Activated CD8-positive, alpha-beta memory T cell treated with anti-CD3 and anti-CD28 coated beads, Interleukin-2, amount 50 U/mL, for 1 hour (primary cell): ENCODE data around the gene BCAR1.
"Not testable (repeated sequence)": the region's sequence is repeated elsewhere in the genome, so short reads cannot be mapped to it uniquely, and the experiment has no call there.

ENCODE experiments used
- DNase-seq: peaks from one replicate; pipeline ENCODE4 v3.0.0-alpha.2; 2020; ENCODE audit errors: extremely low read depth

The BCAR1 gene

DNA sequence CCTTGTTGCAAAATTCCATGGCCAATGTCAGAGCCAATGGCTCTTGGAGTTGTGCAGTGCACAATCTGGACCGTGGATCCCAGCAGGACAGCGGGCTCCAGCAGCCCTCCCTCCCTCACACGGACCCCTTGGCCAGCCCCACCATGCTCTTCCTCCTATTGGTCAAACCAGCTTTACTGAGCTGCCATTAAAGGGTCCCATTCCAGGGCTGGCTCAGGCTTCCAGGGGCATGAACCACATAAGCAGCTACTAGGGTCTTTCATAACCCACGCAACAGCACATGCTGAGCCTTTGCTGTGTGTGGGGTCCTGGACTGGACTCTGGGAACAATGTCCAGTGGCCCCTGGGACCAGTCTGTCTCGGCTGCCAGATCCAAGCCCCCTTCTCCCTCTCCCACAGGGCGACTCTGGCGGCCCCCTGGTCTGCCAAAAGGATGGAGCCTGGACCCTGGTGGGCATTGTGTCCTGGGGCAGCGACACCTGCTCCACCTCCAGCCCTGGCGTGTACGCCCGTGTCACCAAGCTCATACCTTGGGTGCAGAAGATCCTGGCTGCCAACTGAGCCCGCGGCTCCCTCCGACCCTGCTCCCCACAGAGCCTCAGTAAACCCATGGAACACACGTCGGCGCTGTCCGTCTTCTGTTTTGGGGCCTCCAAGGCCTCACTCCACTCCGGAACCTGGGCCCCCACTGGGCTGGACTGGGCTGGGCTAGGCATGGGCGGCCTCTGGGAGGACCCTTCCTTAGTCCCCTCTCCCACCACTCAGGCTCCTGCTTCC lies 26.9 kb downstream of the BCAR1 start:
- no peak for DNase-seq

- not testable (repeated sequence) for DNase-seq
Measured at GRCh38 chr16:75223129-75223528, 28.3 kb downstream of the BCAR1 start.

- no peak for DNase-seq
Measured at GRCh38 chr16:75222271-75222783, 29.1 kb downstream of the BCAR1 start.

DNA sequence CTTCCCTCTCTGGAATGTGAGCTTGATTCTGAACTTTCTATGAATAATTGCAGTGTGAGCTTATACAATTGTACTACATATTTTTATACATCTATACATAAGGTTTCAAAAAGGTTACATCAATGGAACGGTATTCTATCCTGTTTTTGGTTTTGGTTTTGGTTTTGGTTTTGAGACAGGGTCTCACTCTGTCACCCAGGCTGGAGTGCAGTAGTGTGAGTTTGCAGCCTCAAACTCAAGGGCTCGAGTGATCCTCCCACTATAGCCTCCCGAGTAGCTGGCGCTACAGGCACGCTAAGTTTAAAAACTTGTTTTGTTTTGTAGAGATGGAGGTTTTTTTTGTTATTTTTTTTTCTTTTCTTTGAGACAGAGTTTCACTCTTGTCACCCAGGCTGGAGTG lies 31.6 kb downstream of the BCAR1 start:
- no peak for DNase-seq

- DNase-seq: no peak
Measured at GRCh38 chr16:75219088-75219487, 32.3 kb downstream of the BCAR1 start.

GRCh38 chr16:75218256-75219076 lies 33.0 kb downstream of the BCAR1 start, which contains the start of gene CTRB1:
TSS of gene CTRB1 (plus strand) at chr16:75218988. CDS start at chr16:75219008, 20 bp downstream.
- no peak for DNase-seq

DNA sequence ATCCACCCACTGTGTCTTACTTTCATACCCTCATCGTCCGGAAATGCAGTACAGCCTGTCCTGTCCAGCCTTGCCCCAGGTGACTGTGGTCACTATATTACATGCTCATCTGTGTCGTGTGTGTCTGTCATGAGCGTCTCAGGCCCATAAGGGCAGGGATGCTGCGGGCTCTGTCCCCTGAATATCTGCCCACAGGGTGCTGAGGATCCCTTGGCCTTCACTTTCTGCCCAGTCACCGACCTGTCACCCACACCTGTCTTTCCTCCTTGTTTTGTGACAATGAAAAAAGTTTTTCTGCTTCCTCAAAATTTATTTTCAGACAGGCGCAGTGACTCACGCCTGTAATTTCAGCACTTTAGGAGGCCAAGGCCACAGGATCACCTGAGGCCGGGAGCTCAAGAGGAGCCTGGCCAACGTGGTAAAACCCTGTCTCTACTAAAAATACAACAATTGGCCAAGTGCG lies 34.0 kb downstream of the BCAR1 start:
- DNase-seq: no peak

- no peak for DNase-seq
Measured at GRCh38 chr16:75216576-75216975, 34.8 kb downstream of the BCAR1 start.

- DNase-seq: no peak
Measured at GRCh38 chr16:75216127-75216526, 35.3 kb downstream of the BCAR1 start.

- DNase-seq: not testable (repeated sequence)
Measured at GRCh38 chr16:75211286-75211685, 40.1 kb downstream of the BCAR1 start.

DNA sequence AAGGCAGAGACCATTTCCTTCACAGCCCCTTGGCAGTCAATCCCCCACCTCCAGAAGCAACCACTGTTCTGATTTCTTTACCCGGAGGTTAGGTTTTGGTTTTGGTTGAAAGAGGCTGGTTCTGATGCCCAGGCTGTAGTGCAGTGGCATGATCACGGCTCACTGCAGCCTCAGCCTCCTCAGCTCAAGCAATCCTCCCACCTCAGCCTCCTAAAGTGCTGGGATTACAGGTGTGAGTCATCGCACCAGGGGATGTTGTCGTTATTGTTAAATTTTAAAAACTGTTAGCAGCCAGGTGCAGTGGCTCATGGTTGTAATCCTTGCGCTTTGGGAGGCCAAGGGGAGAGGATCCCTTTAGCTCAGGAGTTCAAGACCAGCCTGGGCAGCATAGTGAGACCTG lies 41.5 kb downstream of the BCAR1 start:
- no peak for DNase-seq

DNA sequence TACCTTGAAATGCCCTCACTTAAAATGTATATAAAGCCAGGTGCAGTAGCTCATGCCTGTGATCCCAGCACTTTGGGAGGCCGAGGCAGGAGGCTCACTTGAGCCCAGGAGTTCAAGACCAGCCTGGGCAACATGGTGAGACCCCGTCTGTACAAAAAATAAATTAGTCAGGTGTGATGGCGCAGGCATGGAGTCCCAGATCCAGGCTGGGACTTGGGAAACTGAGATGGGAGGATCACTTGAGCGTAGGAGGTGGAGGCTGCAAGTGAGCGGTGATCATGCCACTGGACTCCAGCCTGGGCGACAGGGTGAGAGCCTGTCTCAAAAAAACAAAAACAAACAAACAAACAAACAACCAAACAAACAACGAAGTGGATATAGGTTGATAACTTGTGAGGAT lies 41.9 kb downstream of the BCAR1 start:
- DNase-seq: not testable (repeated sequence)

DNA sequence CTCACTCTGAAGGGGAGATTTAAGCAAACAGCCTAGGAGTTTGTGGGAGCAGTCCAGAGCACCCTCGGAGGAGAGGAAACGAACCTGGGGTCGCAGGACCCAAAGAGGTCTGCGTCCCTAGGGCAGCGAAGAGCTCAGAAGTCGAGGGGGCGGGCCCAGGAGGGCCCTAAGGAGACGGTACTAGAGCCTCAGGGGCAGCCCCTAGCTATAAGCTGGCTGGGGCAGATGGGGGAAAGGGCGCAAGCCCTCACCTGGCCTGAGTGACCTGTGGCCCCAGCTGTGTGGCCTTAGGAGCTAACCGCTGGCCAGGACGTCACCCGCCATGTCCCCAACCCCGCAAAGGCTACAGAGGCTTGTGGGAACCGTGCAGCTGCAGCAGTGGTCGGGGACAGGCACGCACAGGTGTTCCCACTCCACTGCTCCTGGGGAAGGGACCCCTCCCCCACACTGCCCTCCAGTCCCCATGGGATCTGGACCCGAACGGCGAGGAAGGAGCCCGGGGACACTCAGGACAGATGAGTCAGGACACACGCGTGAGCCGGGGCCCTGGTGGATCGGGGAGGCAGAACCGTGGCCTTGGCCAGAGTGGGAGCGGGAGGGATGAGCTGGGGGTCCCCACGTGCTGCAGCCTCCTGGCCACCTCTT lies 42.4 kb downstream of the BCAR1 start:
- no peak for DNase-seq

DNA sequence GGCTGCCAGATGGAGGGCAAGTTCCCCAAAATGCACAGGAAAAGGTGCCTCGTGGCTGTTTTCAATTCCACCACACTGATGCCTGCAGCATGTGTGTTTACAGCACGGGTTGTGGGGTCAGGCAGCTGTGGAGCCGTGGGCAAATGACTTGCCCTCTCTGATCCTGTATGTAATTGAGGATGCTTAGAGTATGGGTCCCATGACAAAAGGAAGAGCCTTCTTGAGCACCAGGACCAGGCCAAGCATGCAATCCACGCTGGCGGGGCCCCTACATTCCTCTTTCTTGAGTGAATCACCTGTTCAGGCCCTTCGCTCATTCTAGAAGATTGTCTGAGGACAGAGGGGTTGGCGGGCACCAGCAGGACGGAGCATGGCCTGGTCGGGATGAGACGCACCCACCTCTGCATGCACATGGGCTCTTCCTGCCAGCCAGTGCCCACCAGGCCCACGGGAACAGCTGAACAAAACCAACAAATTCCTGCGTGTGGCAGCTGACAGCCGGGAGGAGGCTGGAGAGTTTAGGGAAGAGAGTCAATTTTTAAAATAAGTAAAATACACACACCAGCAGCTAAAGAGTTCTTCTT lies 43.1 kb downstream of the BCAR1 start:
- DNase-seq: no peak

DNA sequence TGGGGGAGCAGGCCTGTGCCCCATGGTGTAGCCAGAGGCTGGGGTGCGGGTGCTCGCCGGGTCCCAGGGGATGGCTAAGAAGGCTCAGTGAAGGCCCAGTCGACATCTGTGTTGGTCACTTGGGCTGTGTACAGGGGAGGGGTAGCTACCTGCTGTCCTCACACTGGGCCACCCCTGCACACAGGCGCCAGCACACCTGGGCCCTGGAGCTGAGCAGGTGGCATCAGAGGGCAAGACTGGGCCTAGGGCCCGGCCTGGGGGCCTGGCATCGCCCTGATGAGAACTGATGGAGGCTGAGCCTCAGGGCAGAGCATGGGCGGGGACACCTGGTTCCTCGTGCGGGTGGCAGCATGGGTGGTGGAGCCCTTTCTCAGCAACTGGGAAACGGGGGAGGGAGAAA lies 43.6 kb downstream of the BCAR1 start:
- no peak for DNase-seq

- DNase-seq: no peak
Measured at GRCh38 chr16:75206749-75207451, 44.5 kb downstream of the BCAR1 start, which contains the start of gene CTRB2. TSS of gene CTRB2 (minus strand) at chr16:75207161. CDS start at chr16:75207141, 20 bp downstream.

DNA sequence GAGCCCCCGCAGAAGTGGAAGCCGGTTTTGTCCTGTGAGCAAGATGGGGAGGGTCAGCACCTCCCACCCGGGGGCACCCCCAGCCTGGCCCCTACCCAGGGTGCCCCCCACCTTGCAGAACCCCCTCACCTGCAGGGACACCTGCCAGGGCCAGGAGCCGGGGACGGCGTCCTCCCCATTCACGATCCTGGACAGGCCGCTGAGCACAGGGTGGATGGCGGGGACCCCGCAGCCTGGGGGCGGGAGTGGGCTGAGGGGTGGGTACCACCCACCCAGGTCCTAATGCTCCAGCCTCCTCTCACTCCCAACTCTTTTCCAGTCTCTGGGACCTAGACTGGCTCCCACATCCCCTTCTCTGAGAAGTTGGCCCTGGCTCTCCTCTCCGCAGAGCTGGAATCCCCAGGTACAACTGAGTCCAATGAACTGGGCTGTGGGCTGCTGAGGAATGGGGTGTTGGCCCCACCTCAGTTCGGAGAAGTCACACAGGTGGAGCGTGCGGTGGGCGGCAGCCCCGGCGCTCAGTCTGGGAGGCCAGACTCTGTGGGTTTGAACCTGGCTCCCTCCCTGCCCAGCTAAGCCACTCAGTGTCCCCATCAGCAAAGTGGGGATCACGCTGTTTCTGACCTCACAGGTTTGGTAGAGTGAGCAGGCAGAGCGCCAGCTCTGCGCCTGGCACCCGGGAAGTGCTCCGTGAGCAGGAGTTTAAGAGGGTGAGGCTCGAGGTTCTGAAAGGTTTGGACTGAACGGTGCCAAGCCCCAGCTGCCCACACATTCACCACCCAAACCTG lies 45.3 kb downstream of the BCAR1 start:
- DNase-seq: not testable (repeated sequence)

GRCh38 chr16:75205438-75205837 lies 46.0 kb downstream of the BCAR1 start:
- not testable (repeated sequence) for DNase-seq

- DNase-seq: not testable (repeated sequence)
Measured at GRCh38 chr16:75204905-75205304, 46.5 kb downstream of the BCAR1 start.

- DNase-seq: no peak
Measured at GRCh38 chr16:75204410-75204758, 47.0 kb downstream of the BCAR1 start.
